HCT116 (cell line): Measurements from ENCODE around the gene MSRB3.

Source experiments
- CEBPB ChIP-seq: IDR thresholded peaks from 2 replicates; pipeline ENCODE4 v1.6.1; 2012; ENCODE audit warnings: low read depth
- EZH2 ChIP-seq: fragments of 200-600 bp; sonication (generic); IDR thresholded peaks from 2 replicates; pipeline ENCODE4 v1.6.1; 2017; ENCODE audit warnings: antibody characterized with exemption, mixed run types
- EZH2phosphoT487 ChIP-seq: fragments of 200-600 bp; IDR thresholded peaks from 2 replicates; pipeline ENCODE4 v1.6.1; 2018; ENCODE audit warnings: antibody characterized with exemption, borderline replicate concordance
- POLR2AphosphoS5 ChIP-seq: IDR thresholded peaks from 2 replicates; pipeline ENCODE4 v1.6.1; 2011; ENCODE audit warnings: mild to moderate bottlenecking, low read depth, low read length, moderate library complexity
- TF ChIP-seq, protein P1 (sequence below), 3 experiments: fragments of 200-600 bp in 1 of 3; sonication (generic) in 1 of 3; IDR thresholded peaks in 2 of 3; conservative IDR thresholded peaks in 1 of 3; 2 replicates each; pipeline ENCODE4 v1.5.1; 2012 to 2017; ENCODE audit warnings: low read depth in 2 of 3, low read length in 2 of 3, antibody characterized with exemption in 1 of 3, borderline replicate concordance in 1 of 3, control low read depth in 1 of 3, mild to moderate bottlenecking in 1 of 3, mixed read lengths in 1 of 3, mixed run types in 1 of 3, moderate library complexity in 1 of 3; ENCODE audit not compliant: insufficient read depth in 1 of 3
- TF ChIP-seq, protein P2 (sequence below): IDR thresholded peaks from 2 replicates; pipeline ENCODE4 v1.6.1; 2012

- TF ChIP-seq, protein P1, sequence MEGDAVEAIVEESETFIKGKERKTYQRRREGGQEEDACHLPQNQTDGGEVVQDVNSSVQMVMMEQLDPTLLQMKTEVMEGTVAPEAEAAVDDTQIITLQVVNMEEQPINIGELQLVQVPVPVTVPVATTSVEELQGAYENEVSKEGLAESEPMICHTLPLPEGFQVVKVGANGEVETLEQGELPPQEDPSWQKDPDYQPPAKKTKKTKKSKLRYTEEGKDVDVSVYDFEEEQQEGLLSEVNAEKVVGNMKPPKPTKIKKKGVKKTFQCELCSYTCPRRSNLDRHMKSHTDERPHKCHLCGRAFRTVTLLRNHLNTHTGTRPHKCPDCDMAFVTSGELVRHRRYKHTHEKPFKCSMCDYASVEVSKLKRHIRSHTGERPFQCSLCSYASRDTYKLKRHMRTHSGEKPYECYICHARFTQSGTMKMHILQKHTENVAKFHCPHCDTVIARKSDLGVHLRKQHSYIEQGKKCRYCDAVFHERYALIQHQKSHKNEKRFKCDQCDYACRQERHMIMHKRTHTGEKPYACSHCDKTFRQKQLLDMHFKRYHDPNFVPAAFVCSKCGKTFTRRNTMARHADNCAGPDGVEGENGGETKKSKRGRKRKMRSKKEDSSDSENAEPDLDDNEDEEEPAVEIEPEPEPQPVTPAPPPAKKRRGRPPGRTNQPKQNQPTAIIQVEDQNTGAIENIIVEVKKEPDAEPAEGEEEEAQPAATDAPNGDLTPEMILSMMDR (IDR thresholded peaks at IDR 0.05 in 2 of 3, conservative IDR thresholded peaks at IDR 0.05 in 1 of 3; ENCODE audit: borderline replicate concordance in 1 of 3, insufficient read depth in 1 of 3, low read depth in 2 of 3, low read length in 2 of 3), result no peak
- TF ChIP-seq, protein P2, sequence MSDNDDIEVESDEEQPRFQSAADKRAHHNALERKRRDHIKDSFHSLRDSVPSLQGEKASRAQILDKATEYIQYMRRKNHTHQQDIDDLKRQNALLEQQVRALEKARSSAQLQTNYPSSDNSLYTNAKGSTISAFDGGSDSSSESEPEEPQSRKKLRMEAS, result no peak
- TF ChIP-seq POLR2AphosphoS5 (no peak), EZH2phosphoT487 (no peak), EZH2 (no peak), CEBPB (no peak)
These were observed 29.5 kb upstream of the MSRB3 start for GRCh38 chr12:65248656-65249633.
